Measurements from ENCODE around the gene MSANTD3.

MSANTD3 gene

GRCh38 chr9:100426189-100426529 lies 784 bp upstream of the MSANTD3 start:
- H3K4me3 ChIP-seq (ENCODE audit: low read depth, low read length), result peak overlapping the region; percentile 73
- no peak for TF ChIP-seq MYC (IDR thresholded peaks at IDR 0.05; ENCODE audit: low read depth, low read length)
- TF ChIP-seq CTCF (IDR thresholded peaks at IDR 0.05; ENCODE audit: low read depth, low read length), result no peak
- no peak for TF ChIP-seq MAX (IDR thresholded peaks at IDR 0.05; ENCODE audit: low read depth, low read length)
- no peak for TF ChIP-seq POLR2A (IDR thresholded peaks at IDR 0.05; ENCODE audit: extremely low read depth, insufficient read length)
- no peak for DNase-seq (ENCODE audit: low read depth)

GRCh38 chr9:100427366-100428263 lies 672 bp downstream of the MSANTD3 start:
- DNase-seq (ENCODE audit: low read depth), result peak; percentile 58
- peak overlapping the region; percentile 65 for H3K4me3 ChIP-seq (ENCODE audit: low read depth, low read length)
- TF ChIP-seq POLR2A (IDR thresholded peaks at IDR 0.05; ENCODE audit: extremely low read depth, insufficient read length), result no peak
- TF ChIP-seq MYC (IDR thresholded peaks at IDR 0.05; ENCODE audit: low read depth, low read length), result no peak
- TF ChIP-seq MAX (IDR thresholded peaks at IDR 0.05; ENCODE audit: low read depth, low read length), result no peak
- TF ChIP-seq CTCF (IDR thresholded peaks at IDR 0.05; ENCODE audit: low read depth, low read length), result no peak

- TF ChIP-seq MAX (IDR thresholded peaks at IDR 0.05; ENCODE audit: low read depth, low read length) (no peak), CTCF (IDR thresholded peaks at IDR 0.05; ENCODE audit: low read depth, low read length) (no peak), MYC (IDR thresholded peaks at IDR 0.05; ENCODE audit: low read depth, low read length) (no peak), POLR2A (IDR thresholded peaks at IDR 0.05; ENCODE audit: extremely low read depth, insufficient read length) (no peak)
- H3K4me3 ChIP-seq (ENCODE audit: low read depth, low read length), result no peak overlapping the region
- peak; percentile 39 for DNase-seq (ENCODE audit: low read depth)
Observed at GRCh38 chr9:100428871-100429654, 2.1 kb downstream of the MSANTD3 start.

- TF ChIP-seq CTCF (IDR thresholded peaks at IDR 0.05; ENCODE audit: low read depth, low read length), result no peak
- no peak for TF ChIP-seq MAX (IDR thresholded peaks at IDR 0.05; ENCODE audit: low read depth, low read length)
- TF ChIP-seq MYC (IDR thresholded peaks at IDR 0.05; ENCODE audit: low read depth, low read length), result no peak
- no peak for TF ChIP-seq POLR2A (IDR thresholded peaks at IDR 0.05; ENCODE audit: extremely low read depth, insufficient read length)
- no peak for DNase-seq (ENCODE audit: low read depth)
- no peak overlapping the region for H3K4me3 ChIP-seq (ENCODE audit: low read depth, low read length)
Observed at GRCh38 chr9:100430286-100430940, 3.5 kb downstream of the MSANTD3 start.

- DNase-seq (ENCODE audit: low read depth), result no peak
- no peak for TF ChIP-seq MYC (IDR thresholded peaks at IDR 0.05; ENCODE audit: low read depth, low read length)
- TF ChIP-seq MAX (IDR thresholded peaks at IDR 0.05; ENCODE audit: low read depth, low read length), result no peak
- TF ChIP-seq CTCF (IDR thresholded peaks at IDR 0.05; ENCODE audit: low read depth, low read length), result no peak
- TF ChIP-seq POLR2A (IDR thresholded peaks at IDR 0.05; ENCODE audit: extremely low read depth, insufficient read length), result no peak
- H3K4me3 ChIP-seq (ENCODE audit: low read depth, low read length), result no peak overlapping the region
Observed at GRCh38 chr9:100431886-100432285, 4.9 kb downstream of the MSANTD3 start.

Data from NB4 (cell line).